PC-3 (cell line): ENCODE data around the gene CFAP299. TPM values are rescaled to one million over a fixed set of nuclear protein-coding genes. Genes with fewer than 3 reads are reported as not detected.
"Not testable (repeated sequence)": the region's sequence is repeated elsewhere in the genome, so short reads cannot be mapped to it uniquely, and the experiment has no call there.

Source experiments
- ATAC-seq: fragments of 200-7000 bp; cut with Tn5 transposase; 2 replicates; pipeline ENCODE4 v1.9.1; 2020; ENCODE audit warnings: mild to moderate bottlenecking, moderate library complexity
- BruUV-seq: library from RNA; stranded (reverse); fragments of 400-500 nt; replicated peaks from 2 replicates; lab custom pipeline; 2021; lab: Mats Ljungman, UMichigan
- CTCF ChIA-PET: fragments of 300-600 bp; sonication (Branson Sonifier 250); formaldehyde crosslinking; loops from one replicate; lab custom pipeline; 2022; ENCODE audit warnings: antibody characterized with exemption; lab: Charles Lee
- POLR2A ChIA-PET: fragments of 300-600 bp; sonication (Branson Sonifier 250); formaldehyde crosslinking; loops from one replicate; lab custom pipeline; 2022; ENCODE audit warnings: antibody characterized with exemption; ENCODE audit not compliant: unreplicated experiment; lab: Charles Lee
- DNase-seq: peaks from one replicate; pipeline ENCODE4 v3.0.0-alpha.2; 2015
- H2AFZ ChIP-seq: fragments of 300-600 bp; sonication (generic); 2 replicates; pipeline ENCODE4 v1.6.0; 2016; ENCODE audit warnings: antibody characterized with exemption, low read length
- H3F3A ChIP-seq: fragments of 300-600 bp; sonication (generic); one replicate; pipeline ENCODE4 v1.6.0; 2017; ENCODE audit warnings: antibody characterized with exemption, low read length, control low read depth, mild to moderate bottlenecking; ENCODE audit not compliant: unreplicated experiment
- H3K27ac ChIP-seq: fragments of 300-600 bp; sonication (generic); 2 replicates; pipeline ENCODE4 v1.5.1; 2016; ENCODE audit warnings: mild to moderate bottlenecking, low read length
- H3K27me3 ChIP-seq: fragments of 300-600 bp; sonication (generic); 2 replicates; pipeline ENCODE4 v1.6.1; 2016; ENCODE audit warnings: low read length, mixed read lengths
- H3K36me3 ChIP-seq: fragments of 300-600 bp; sonication (generic); 2 replicates; pipeline ENCODE4 v1.6.1; 2016; ENCODE audit warnings: low read depth, mixed run types, low read length, mixed read lengths
- H3K4me1 ChIP-seq: fragments of 300-600 bp; sonication (generic); 2 replicates; pipeline ENCODE4 v1.5.1; 2016; ENCODE audit warnings: low read length; ENCODE audit not compliant: insufficient read depth
- H3K4me2 ChIP-seq: fragments of 300-600 bp; sonication (generic); 2 replicates; pipeline ENCODE4 v1.6.0; 2016; ENCODE audit warnings: low read length
- H3K4me3 ChIP-seq: fragments of 300-600 bp; sonication (generic); 2 replicates; pipeline ENCODE4 v1.5.1; 2016; ENCODE audit warnings: mild to moderate bottlenecking, low read length, mixed read lengths
- H3K79me2 ChIP-seq: fragments of 300-600 bp; sonication (generic); 2 replicates; pipeline ENCODE4 v1.6.1; 2017; ENCODE audit warnings: low read length, mixed read lengths
- H3K9ac ChIP-seq: fragments of 300-600 bp; sonication (generic); 2 replicates; pipeline ENCODE4 v1.6.0; 2016; ENCODE audit warnings: mild to moderate bottlenecking, low read length
- H3K9me2 ChIP-seq: fragments of 300-600 bp; sonication (generic); replicated peaks from 2 replicates; pipeline ENCODE4 v1.6.1; 2016; ENCODE audit warnings: mixed run types, low read length, mixed read lengths
- H3K9me3 ChIP-seq: fragments of 300-600 bp; sonication (generic); 2 replicates; pipeline ENCODE4 v1.6.1; 2016; ENCODE audit warnings: low read length, mixed read lengths
- H4K20me1 ChIP-seq: fragments of 300-600 bp; sonication (generic); 2 replicates; pipeline ENCODE4 v1.6.1; 2016; ENCODE audit warnings: low read length, mixed read lengths
- EZH2 ChIP-seq: fragments of 300-600 bp; sonication (generic); IDR thresholded peaks from one replicate; pipeline ENCODE4 v1.6.1; 2017; ENCODE audit warnings: antibody characterized with exemption, mild to moderate bottlenecking, low read length; ENCODE audit not compliant: unreplicated experiment
- EZH2phosphoT487 ChIP-seq: fragments of 300-600 bp; sonication (generic); IDR thresholded peaks from 2 replicates; pipeline ENCODE4 v1.6.1; 2018; ENCODE audit warnings: mild to moderate bottlenecking, antibody characterized with exemption, low read length, borderline replicate concordance
- intact Hi-C: fragments of 100-400 bp; cut with micrococcal nuclease; formaldehyde crosslinking; loops from 2 replicates; pipeline ENCODE4 v1.9.0; 2023
- total RNA-seq: library from RNA; depleted of rRNA; stranded (reverse); fragments of >200 nt; gene quantifications from 2 replicates; pipeline ENCODE4 v1.2.3, GENCODE V29; 2014
- TF ChIP-seq, protein P1 (sequence below): fragments of 300-600 bp; sonication (generic); conservative IDR thresholded peaks from 2 replicates; pipeline ENCODE4 v1.5.1; 2017; ENCODE audit warnings: antibody characterized with exemption, low read depth, mild to moderate bottlenecking, low read length

Gene CFAP299
- total RNA-seq, 1 experiment from 2014 or later, result not detected

GRCh38 chr4:80787306-80787705, 451.8 kb downstream of the CFAP299 start:
- H3K9ac ChIP-seq, result no peak overlapping the region
- H3F3A ChIP-seq, result no peaks in the 10 kb centered on the region
- no peak overlapping the region for H3K4me2 ChIP-seq
- no peak overlapping the region for H2AFZ ChIP-seq
- intact Hi-C loops, result no loop called here
- H3K79me2 ChIP-seq, result no peaks in the 10 kb centered on the region
- ATAC-seq, result no peak
- no peaks in the 10 kb centered on the region for H3K27me3 ChIP-seq
- no peaks in the 10 kb centered on the region for H3K36me3 ChIP-seq
- BruUV-seq, result no TSS peak
- no peaks in the 10 kb centered on the region for H3K4me1 ChIP-seq
- H3K27ac ChIP-seq, result no peak overlapping the region
- no peaks in the 10 kb centered on the region for H3K9me3 ChIP-seq
- no peaks in the 10 kb centered on the region for H4K20me1 ChIP-seq
- no peak for TF ChIP-seq EZH2
- TF ChIP-seq, protein P1, sequence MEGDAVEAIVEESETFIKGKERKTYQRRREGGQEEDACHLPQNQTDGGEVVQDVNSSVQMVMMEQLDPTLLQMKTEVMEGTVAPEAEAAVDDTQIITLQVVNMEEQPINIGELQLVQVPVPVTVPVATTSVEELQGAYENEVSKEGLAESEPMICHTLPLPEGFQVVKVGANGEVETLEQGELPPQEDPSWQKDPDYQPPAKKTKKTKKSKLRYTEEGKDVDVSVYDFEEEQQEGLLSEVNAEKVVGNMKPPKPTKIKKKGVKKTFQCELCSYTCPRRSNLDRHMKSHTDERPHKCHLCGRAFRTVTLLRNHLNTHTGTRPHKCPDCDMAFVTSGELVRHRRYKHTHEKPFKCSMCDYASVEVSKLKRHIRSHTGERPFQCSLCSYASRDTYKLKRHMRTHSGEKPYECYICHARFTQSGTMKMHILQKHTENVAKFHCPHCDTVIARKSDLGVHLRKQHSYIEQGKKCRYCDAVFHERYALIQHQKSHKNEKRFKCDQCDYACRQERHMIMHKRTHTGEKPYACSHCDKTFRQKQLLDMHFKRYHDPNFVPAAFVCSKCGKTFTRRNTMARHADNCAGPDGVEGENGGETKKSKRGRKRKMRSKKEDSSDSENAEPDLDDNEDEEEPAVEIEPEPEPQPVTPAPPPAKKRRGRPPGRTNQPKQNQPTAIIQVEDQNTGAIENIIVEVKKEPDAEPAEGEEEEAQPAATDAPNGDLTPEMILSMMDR, result no peak
- TF ChIP-seq EZH2phosphoT487, result no peak
- POLR2A ChIA-PET, result no interaction called here
- H3K9me2 ChIP-seq, result no peaks in the 10 kb centered on the region
- no peak overlapping the region for H3K4me3 ChIP-seq
- DNase-seq, result no peak
- CTCF ChIA-PET, result no interaction called here

DNA sequence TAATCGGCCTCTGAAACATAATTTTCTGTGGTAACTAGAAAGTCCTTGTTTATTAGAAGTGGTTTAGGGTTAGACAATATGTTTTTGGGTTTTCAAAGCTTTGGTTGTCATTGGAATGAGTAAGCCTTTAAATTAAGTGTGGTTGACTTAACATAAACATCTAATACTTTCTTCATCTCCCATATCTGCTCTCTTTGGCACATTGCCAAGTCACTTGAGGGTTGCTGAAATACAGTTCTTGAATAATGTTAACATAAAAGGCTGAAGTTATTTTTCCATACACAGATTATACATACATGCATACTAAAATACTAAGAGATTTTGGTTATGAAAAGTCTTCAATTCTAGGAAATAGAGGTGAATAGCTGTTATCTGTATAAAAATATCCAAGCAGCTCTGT, 453.3 kb downstream of the CFAP299 start:
- Histone ChIP-seq H3K4me2 (no peak overlapping the region), H3K4me1 (no peaks in the 10 kb centered on the region), H2AFZ (no peak overlapping the region), H3K4me3 (no peak overlapping the region), H3K79me2 (no peaks in the 10 kb centered on the region), H3K27ac (no peak overlapping the region), H3K9me2 (no peaks in the 10 kb centered on the region), H3F3A (no peaks in the 10 kb centered on the region), H3K9me3 (no peaks in the 10 kb centered on the region), H3K9ac (no peak overlapping the region), H3K36me3 (no peaks in the 10 kb centered on the region), H3K27me3 (no peaks in the 10 kb centered on the region), H4K20me1 (no peaks in the 10 kb centered on the region)
- no TSS peak for BruUV-seq
- intact Hi-C loops, result no loop called here
- DNase-seq, result no peak
- POLR2A ChIA-PET, result no interaction called here
- TF ChIP-seq EZH2phosphoT487, result no peak
- CTCF ChIA-PET, result no interaction called here
- ATAC-seq, result no peak

- no TSS peak for BruUV-seq
- Histone ChIP-seq H3K79me2 (no peaks in the 10 kb centered on the region), H3K9ac (no peak overlapping the region), H3K4me3 (no peak overlapping the region), H3K27ac (no peak overlapping the region), H3K9me3 (no peaks in the 10 kb centered on the region), H3K27me3 (no peaks in the 10 kb centered on the region), H3F3A (no peaks in the 10 kb centered on the region), H4K20me1 (no peaks in the 10 kb centered on the region), H3K9me2 (no peaks in the 10 kb centered on the region), H3K4me2 (no peak overlapping the region), H3K4me1 (no peaks in the 10 kb centered on the region), H2AFZ (no peak overlapping the region), H3K36me3 (no peaks in the 10 kb centered on the region)
- DNase-seq (no peak), ATAC-seq (no peak)
- POLR2A ChIA-PET, result no interaction called here
- CTCF ChIA-PET, result no interaction called here
- TF ChIP-seq, protein P1, result no peak
- no peak for TF ChIP-seq EZH2
- intact Hi-C loops, result no loop called here
Observed at GRCh38 chr4:80790152-80790551, 454.6 kb downstream of the CFAP299 start.

DNA sequence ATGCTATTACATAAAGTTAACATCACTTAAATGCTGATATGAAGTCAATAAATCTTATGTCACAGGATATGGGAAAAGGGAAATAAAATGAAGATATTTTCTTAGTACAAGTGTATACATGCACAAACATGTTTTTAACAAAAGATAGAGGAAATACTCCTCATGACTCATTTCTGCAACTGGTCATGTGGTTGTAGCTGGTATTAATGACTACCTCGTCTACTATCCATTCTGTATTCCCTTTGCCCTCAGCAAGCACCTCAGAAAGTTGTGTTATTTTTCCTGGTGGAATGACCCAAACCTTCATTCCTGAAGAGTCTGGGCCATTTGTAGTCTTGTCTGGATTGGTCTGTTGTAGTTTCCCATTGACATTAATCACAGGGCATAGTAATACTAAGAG, 458.1 kb downstream of the CFAP299 start:
- BruUV-seq, intact Hi-C loops, H3K27ac ChIP-seq: not testable (repeated sequence)

More for the DNA sequence above, 458.1 kb downstream of the CFAP299 start:
- CTCF ChIA-PET, result interaction anchor here (0.6 kb wide), 1 partner anchor 431 kb away, joined by 3 read pairs; no protein-coding TSS in a partner anchor
- H3K27me3 ChIP-seq, H3K36me3 ChIP-seq, H4K20me1 ChIP-seq, DNase-seq, H3K4me2 ChIP-seq, H3K79me2 ChIP-seq, H3K9me2 ChIP-seq, POLR2A ChIA-PET, H2AFZ ChIP-seq, H3K9ac ChIP-seq, H3F3A ChIP-seq, ATAC-seq, H3K9me3 ChIP-seq, H3K4me1 ChIP-seq, H3K4me3 ChIP-seq: not testable (repeated sequence)
